A673 (cell line): Measurements from ENCODE around the gene TMEM161B. TPM values are rescaled to one million over a fixed set of nuclear protein-coding genes. Genes with fewer than 3 reads are reported as not detected.

Experiments used
- BruUV-seq: library from RNA; stranded (reverse); fragments of 400-500 nt; replicated peaks from 2 replicates; lab custom pipeline; 2021; lab: Mats Ljungman, UMichigan
- CTCF ChIA-PET: fragments of 300-600 bp; sonication (Branson Sonifier 250); formaldehyde crosslinking; loops from one replicate; lab custom pipeline; 2022; ENCODE audit warnings: antibody characterized with exemption; lab: Charles Lee
- POLR2A ChIA-PET: fragments of 300-600 bp; sonication (Branson Sonifier 250); formaldehyde crosslinking; loops from one replicate; lab custom pipeline; 2022; ENCODE audit warnings: antibody characterized with exemption; ENCODE audit not compliant: low non-redundant PET; lab: Charles Lee
- DNase-seq: peaks from one replicate; pipeline ENCODE4 v3.0.0-alpha.2; 2015; ENCODE audit warnings: low spot score
- H3K27ac ChIP-seq: fragments of 200-600 bp; sonication (generic); 2 replicates; pipeline ENCODE4 v1.5.1; 2016; ENCODE audit warnings: mixed run types, low read depth, mild to moderate bottlenecking, mixed read lengths, antibody characterized with exemption, low read length; ENCODE audit not compliant: poor library complexity, severe bottlenecking
- H3K27me3 ChIP-seq: fragments of 200-600 bp; sonication (generic); replicated peaks from 2 replicates; pipeline ENCODE4 v1.6.1; 2017; ENCODE audit warnings: mixed run types, low read depth, mild to moderate bottlenecking, mixed read lengths, antibody characterized with exemption, low read length; ENCODE audit not compliant: insufficient read depth, poor library complexity
- H3K36me3 ChIP-seq: fragments of 200-600 bp; sonication (generic); 2 replicates; pipeline ENCODE4 v1.6.1; 2016; ENCODE audit warnings: mixed run types, mild to moderate bottlenecking, mixed read lengths, antibody characterized with exemption, low read length; ENCODE audit not compliant: insufficient read depth, poor library complexity, severe bottlenecking
- H3K4me1 ChIP-seq: fragments of 200-600 bp; sonication (generic); 2 replicates; pipeline ENCODE4 v1.6.1; 2017; ENCODE audit warnings: mixed run types, mild to moderate bottlenecking, mixed read lengths, antibody characterized with exemption, low read length; ENCODE audit not compliant: insufficient read depth, poor library complexity, severe bottlenecking
- H3K4me3 ChIP-seq: fragments of 200-600 bp; sonication (generic); 2 replicates; pipeline ENCODE4 v1.5.1; 2016; ENCODE audit warnings: low read depth, mixed run types, mild to moderate bottlenecking, mixed read lengths, low read length; ENCODE audit not compliant: poor library complexity, severe bottlenecking
- H3K9me3 ChIP-seq: fragments of 200-600 bp; sonication (generic); 2 replicates; pipeline ENCODE4 v1.6.1; 2016; ENCODE audit warnings: mixed run types, low read depth, mild to moderate bottlenecking, mixed read lengths, antibody characterized with exemption, low read length; ENCODE audit not compliant: poor library complexity, severe bottlenecking
- CTCF ChIP-seq: fragments of 300-800, 200-600 bp; sonication (generic); conservative IDR thresholded peaks from 2 replicates; pipeline ENCODE4 v1.5.1; 2017; ENCODE audit warnings: low read depth, mild to moderate bottlenecking, antibody characterized with exemption, low read length, moderate library complexity, mixed read lengths
- EZH2 ChIP-seq: fragments of 200-600 bp; sonication (generic); IDR thresholded peaks from 2 replicates; pipeline ENCODE4 v1.6.1; 2017; ENCODE audit warnings: borderline replicate concordance, low read depth, mild to moderate bottlenecking, mixed read lengths, antibody characterized with exemption, low read length; ENCODE audit not compliant: poor library complexity, severe bottlenecking
- intact Hi-C: fragments of 100-400 bp; cut with micrococcal nuclease; formaldehyde crosslinking; loops from one replicate; pipeline ENCODE4 v1.10.0; 2022; ENCODE audit not compliant: unreplicated experiment
- total RNA-seq: library from RNA; stranded (reverse); gene quantifications from 2 replicates; pipeline ENCODE4 v1.2.3, GENCODE V29; 2021

Gene TMEM161B
- total RNA-seq, 1 experiment from 2014 or later = 20.7 TPM

- DNase-seq = no peak
- Histone ChIP-seq H3K4me3 (no peak overlapping the region), H3K27me3 (no peaks in the 10 kb centered on the region), H3K36me3 (no peaks in the 10 kb centered on the region), H3K27ac (no peak overlapping the region), H3K9me3 (no peaks in the 10 kb centered on the region), H3K4me1 (no peaks in the 10 kb centered on the region)
- CTCF ChIA-PET = no interaction called here
- intact Hi-C loops = no loop called here
- TF ChIP-seq CTCF = no peak
- no peak for TF ChIP-seq EZH2
- POLR2A ChIA-PET = no interaction called here
- no TSS peak for BruUV-seq
Measured at GRCh38 chr5:88145221-88145610, 123.4 kb downstream of the TMEM161B start.
